22Rv1 (cell line): ENCODE data around the gene ADSS2.

ENCODE experiments used
- ZFX ChIP-seq: fragments of 450-650 bp; IDR thresholded peaks from 2 replicates; pipeline ENCODE4 v1.6.1; 2017; ENCODE audit warnings: antibody characterized with exemption, borderline replicate concordance
- TF ChIP-seq, protein P1 (sequence below): fragments of 450-650 bp; IDR thresholded peaks from 2 replicates; pipeline ENCODE4 v1.5.1; 2017; ENCODE audit warnings: mild to moderate bottlenecking

GRCh38 chr1:244388961-244389360 lies 62.7 kb downstream of the ADSS2 start:
- TF ChIP-seq, protein P1, sequence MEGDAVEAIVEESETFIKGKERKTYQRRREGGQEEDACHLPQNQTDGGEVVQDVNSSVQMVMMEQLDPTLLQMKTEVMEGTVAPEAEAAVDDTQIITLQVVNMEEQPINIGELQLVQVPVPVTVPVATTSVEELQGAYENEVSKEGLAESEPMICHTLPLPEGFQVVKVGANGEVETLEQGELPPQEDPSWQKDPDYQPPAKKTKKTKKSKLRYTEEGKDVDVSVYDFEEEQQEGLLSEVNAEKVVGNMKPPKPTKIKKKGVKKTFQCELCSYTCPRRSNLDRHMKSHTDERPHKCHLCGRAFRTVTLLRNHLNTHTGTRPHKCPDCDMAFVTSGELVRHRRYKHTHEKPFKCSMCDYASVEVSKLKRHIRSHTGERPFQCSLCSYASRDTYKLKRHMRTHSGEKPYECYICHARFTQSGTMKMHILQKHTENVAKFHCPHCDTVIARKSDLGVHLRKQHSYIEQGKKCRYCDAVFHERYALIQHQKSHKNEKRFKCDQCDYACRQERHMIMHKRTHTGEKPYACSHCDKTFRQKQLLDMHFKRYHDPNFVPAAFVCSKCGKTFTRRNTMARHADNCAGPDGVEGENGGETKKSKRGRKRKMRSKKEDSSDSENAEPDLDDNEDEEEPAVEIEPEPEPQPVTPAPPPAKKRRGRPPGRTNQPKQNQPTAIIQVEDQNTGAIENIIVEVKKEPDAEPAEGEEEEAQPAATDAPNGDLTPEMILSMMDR: no peak
- no peak for TF ChIP-seq ZFX
